Trophoblast cell (in vitro differentiated cells and primary cell): Measurements from ENCODE around the gene MX2.

Experiments
- DNase-seq, 2 donors: peaks; one replicate each; pipeline ENCODE4 v3.0.0-alpha.2; 2016
- H2AFZ ChIP-seq: 2 replicates; pipeline ENCODE4 v1.6.1; 2013; ENCODE audit warnings: low read length, moderate library complexity, mild to moderate bottlenecking; ENCODE audit not compliant: insufficient read depth, poor library complexity
- H2AK5ac ChIP-seq: 2 replicates; pipeline ENCODE4 v1.6.1; 2013; ENCODE audit warnings: mild to moderate bottlenecking, low read length
- H2BK120ac ChIP-seq: 2 replicates; pipeline ENCODE4 v1.6.1; 2013; ENCODE audit warnings: low read length, mild to moderate bottlenecking, moderate library complexity; ENCODE audit not compliant: insufficient read depth, poor library complexity
- H2BK12ac ChIP-seq: 2 replicates; pipeline ENCODE4 v1.6.1; 2013; ENCODE audit warnings: mild to moderate bottlenecking, low read length, moderate library complexity
- H2BK5ac ChIP-seq: 2 replicates; pipeline ENCODE4 v1.6.1; 2013; ENCODE audit warnings: low read length, low read depth, moderate library complexity, mild to moderate bottlenecking; ENCODE audit not compliant: poor library complexity
- H3K14ac ChIP-seq: 2 replicates; pipeline ENCODE4 v1.6.1; 2013; ENCODE audit warnings: mild to moderate bottlenecking, low read length
- H3K18ac ChIP-seq: 2 replicates; pipeline ENCODE4 v1.6.1; 2013; ENCODE audit warnings: mild to moderate bottlenecking, low read length
- H3K23ac ChIP-seq: 2 replicates; pipeline ENCODE4 v1.6.1; 2013; ENCODE audit warnings: low read length
- H3K27ac ChIP-seq: 2 replicates; pipeline ENCODE4 v1.5.1; 2013; ENCODE audit warnings: low read depth, mild to moderate bottlenecking, inconsistent platforms, low read length, moderate library complexity
- H3K27me3 ChIP-seq: 2 replicates; pipeline ENCODE4 v1.6.1; 2013; ENCODE audit warnings: inconsistent platforms, mild to moderate bottlenecking, low read length, moderate library complexity; ENCODE audit not compliant: insufficient read depth
- H3K36me3 ChIP-seq, 2 experiments: 1 replicate in 1 of 2; 2 replicates in 1 of 2; pipeline ENCODE4 v1.6.1; 2013; ENCODE audit warnings: low read length in 2 of 2, mild to moderate bottlenecking in 2 of 2, moderate library complexity in 1 of 2; ENCODE audit not compliant: insufficient read depth in 2 of 2, control insufficient read depth in 1 of 2
- H3K4ac ChIP-seq: 2 replicates; pipeline ENCODE4 v1.6.1; 2013; ENCODE audit warnings: low read depth, mild to moderate bottlenecking, low read length, moderate library complexity
- H3K4me1 ChIP-seq, 2 experiments: 1 replicate in 1 of 2; 2 replicates in 1 of 2; pipeline ENCODE4 v1.6.1; 2013; ENCODE audit warnings: low read length in 2 of 2, mild to moderate bottlenecking in 2 of 2, moderate library complexity in 1 of 2; ENCODE audit not compliant: insufficient read depth in 2 of 2, control insufficient read depth in 1 of 2
- H3K4me2 ChIP-seq: 2 replicates; pipeline ENCODE4 v1.6.1; 2013; ENCODE audit warnings: inconsistent platforms, mild to moderate bottlenecking, low read length, moderate library complexity
- H3K4me3 ChIP-seq: 2 replicates; pipeline ENCODE4 v1.5.1; 2013; ENCODE audit warnings: mild to moderate bottlenecking, low read depth, low read length, inconsistent platforms
- H3K79me1 ChIP-seq: one replicate; pipeline ENCODE4 v1.6.1; 2013; ENCODE audit warnings: low read length
- H3K79me2 ChIP-seq: 2 replicates; pipeline ENCODE4 v1.6.1; 2013; ENCODE audit warnings: low read length, mild to moderate bottlenecking; ENCODE audit not compliant: control insufficient read depth, insufficient read depth, poor library complexity
- H3K9ac ChIP-seq: 2 replicates; pipeline ENCODE4 v1.6.1; 2013; ENCODE audit warnings: mild to moderate bottlenecking, low read length
- H3K9me3 ChIP-seq: 2 replicates; pipeline ENCODE4 v1.6.1; 2013; ENCODE audit warnings: low read depth, mild to moderate bottlenecking, control low read depth, inconsistent platforms, low read length; ENCODE audit not compliant: insufficient read depth
- H4K12ac ChIP-seq: 2 replicates; pipeline ENCODE4 v1.6.1; 2013; ENCODE audit warnings: low read depth, mild to moderate bottlenecking, low read length, moderate library complexity
- H4K8ac ChIP-seq: 2 replicates; pipeline ENCODE4 v1.6.1; 2013; ENCODE audit warnings: low read depth, mild to moderate bottlenecking, low read length, moderate library complexity
- H4K91ac ChIP-seq: one replicate; pipeline ENCODE4 v1.6.1; 2013; ENCODE audit warnings: low read depth, mild to moderate bottlenecking, low read length, moderate library complexity
- WGBS: extraction: QIAGEN DNeasy Blood & Tissue Kit; methylation state at CpG from one replicate; pipeline ENCODE4 v1.1.7; 2013; ENCODE audit warnings: missing lambda C conversion rate; ENCODE audit not compliant: insufficient read length, insufficient coverage; ENCODE audit errors: extremely low coverage; 5-methylcytosine and 5-hydroxymethylcytosine counted together

MX2 gene

GRCh38 chr21:41433566-41433965 is 71.7 kb downstream of the MX2 start:
- H2BK12ac ChIP-seq, result no peak overlapping the region
- H3K4me3 ChIP-seq, result no peak overlapping the region
- no peak overlapping the region for H3K9ac ChIP-seq
- H4K8ac ChIP-seq, result no peak overlapping the region
- no peak overlapping the region for H3K4ac ChIP-seq
- no peak overlapping the region for H3K14ac ChIP-seq
- no peaks in the 10 kb centered on the region for H3K79me2 ChIP-seq
- no peaks in the 10 kb centered on the region for H3K27me3 ChIP-seq
- H2AFZ ChIP-seq, result no peak overlapping the region
- no peaks in the 10 kb centered on the region for H3K79me1 ChIP-seq
- no peaks in the 10 kb centered on the region for H3K9me3 ChIP-seq
- H3K36me3 ChIP-seq, result no peaks in the 10 kb centered on the region
- H3K18ac ChIP-seq, result no peak overlapping the region
- H3K4me2 ChIP-seq, result no peak overlapping the region
- H3K4me1 ChIP-seq, result no peaks in the 10 kb centered on the region
- WGBS, result no CpG with 5 or more reads among the region's 2 CpGs
- H2AK5ac ChIP-seq, result no peak overlapping the region
- no peak overlapping the region for H2BK5ac ChIP-seq
- no peak overlapping the region for H4K91ac ChIP-seq
- H3K27ac ChIP-seq, result no peak overlapping the region
- H2BK120ac ChIP-seq, result no peak overlapping the region
- no peak overlapping the region for H4K12ac ChIP-seq
- no peak for DNase-seq
- no peak overlapping the region for H3K23ac ChIP-seq

DNA sequence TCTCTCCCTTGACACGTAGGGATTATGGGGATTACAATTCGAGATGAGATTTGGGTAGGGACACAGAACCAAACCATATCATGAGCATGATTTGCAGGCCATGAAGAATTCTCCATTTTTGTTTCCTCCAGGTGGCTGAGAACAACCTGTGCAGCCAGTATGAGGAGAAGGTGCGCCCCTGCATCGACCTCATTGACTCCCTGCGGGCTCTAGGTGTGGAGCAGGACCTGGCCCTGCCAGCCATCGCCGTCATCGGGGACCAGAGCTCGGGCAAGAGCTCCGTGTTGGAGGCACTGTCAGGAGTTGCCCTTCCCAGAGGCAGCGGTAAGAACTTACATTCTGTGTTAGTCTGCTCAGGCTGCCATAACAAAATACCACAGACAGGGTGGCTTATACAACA is 73.9 kb downstream of the MX2 start:
- H3K4me2 ChIP-seq, result no peak overlapping the region
- no peaks in the 10 kb centered on the region for H3K9me3 ChIP-seq
- no peak overlapping the region for H3K4me3 ChIP-seq
- no peak overlapping the region for H4K91ac ChIP-seq
- no peaks in the 10 kb centered on the region for H3K4me1 ChIP-seq
- H3K14ac ChIP-seq, result no peak overlapping the region
- no peak overlapping the region for H2AFZ ChIP-seq
- H3K79me1 ChIP-seq, result no peaks in the 10 kb centered on the region
- H4K8ac ChIP-seq, result no peak overlapping the region
- no peak overlapping the region for H3K9ac ChIP-seq
- DNase-seq, result no peak
- no peak overlapping the region for H2BK5ac ChIP-seq
- no peak overlapping the region for H2AK5ac ChIP-seq
- no peak overlapping the region for H3K4ac ChIP-seq
- no peaks in the 10 kb centered on the region for H3K27me3 ChIP-seq
- H3K18ac ChIP-seq, result no peak overlapping the region
- H3K23ac ChIP-seq, result no peak overlapping the region
- H2BK12ac ChIP-seq, result no peak overlapping the region
- H2BK120ac ChIP-seq, result no peak overlapping the region
- no peaks in the 10 kb centered on the region for H3K79me2 ChIP-seq
- no CpG with 5 or more reads among the region's 11 CpGs for WGBS
- no peak overlapping the region for H3K27ac ChIP-seq
- no peak overlapping the region for H4K12ac ChIP-seq
- no peaks in the 10 kb centered on the region for H3K36me3 ChIP-seq

GRCh38 chr21:41437729-41438128 is 75.9 kb downstream of the MX2 start:
- no peak overlapping the region for H2AFZ ChIP-seq
- no peak overlapping the region for H3K4me2 ChIP-seq
- no peak overlapping the region for H2BK12ac ChIP-seq
- no peak for DNase-seq
- no peak overlapping the region for H2BK5ac ChIP-seq
- H4K8ac ChIP-seq, result no peak overlapping the region
- H3K23ac ChIP-seq, result no peak overlapping the region
- H3K4me1 ChIP-seq, result no peaks in the 10 kb centered on the region
- no peak overlapping the region for H3K4me3 ChIP-seq
- no peak overlapping the region for H3K27ac ChIP-seq
- no CpG with 5 or more reads among the region's 2 CpGs for WGBS
- no peak overlapping the region for H4K12ac ChIP-seq
- H3K79me2 ChIP-seq, result no peaks in the 10 kb centered on the region
- H4K91ac ChIP-seq, result no peak overlapping the region
- H2BK120ac ChIP-seq, result no peak overlapping the region
- H3K36me3 ChIP-seq, result no peaks in the 10 kb centered on the region
- no peaks in the 10 kb centered on the region for H3K79me1 ChIP-seq
- no peak overlapping the region for H3K18ac ChIP-seq
- H3K27me3 ChIP-seq, result no peaks in the 10 kb centered on the region
- H3K4ac ChIP-seq, result no peak overlapping the region
- no peaks in the 10 kb centered on the region for H3K9me3 ChIP-seq
- H2AK5ac ChIP-seq, result no peak overlapping the region
- no peak overlapping the region for H3K9ac ChIP-seq
- H3K14ac ChIP-seq, result no peak overlapping the region

GRCh38 chr21:41438425-41439113 is 76.7 kb downstream of the MX2 start:
- WGBS, result no CpG with 5 or more reads among the region's 13 CpGs
- Histone ChIP-seq H3K14ac (no peak overlapping the region), H3K4me2 (no peak overlapping the region)

More at GRCh38 chr21:41438425-41439113, 76.7 kb downstream of the MX2 start:
- H3K4ac ChIP-seq, result no peak overlapping the region
- H2AFZ ChIP-seq, result no peak overlapping the region
- no peak overlapping the region for H3K23ac ChIP-seq
- no peaks in the 10 kb centered on the region for H3K4me1 ChIP-seq
- DNase-seq, result no peak
- H3K27ac ChIP-seq, result no peak overlapping the region
- no peaks in the 10 kb centered on the region for H3K79me2 ChIP-seq
- no peak overlapping the region for H4K91ac ChIP-seq
- H3K27me3 ChIP-seq, result no peaks in the 10 kb centered on the region
- H2BK12ac ChIP-seq, result no peak overlapping the region
- H3K18ac ChIP-seq, result no peak overlapping the region
- no peak overlapping the region for H3K9ac ChIP-seq
- no peaks in the 10 kb centered on the region for H3K9me3 ChIP-seq
- no peak overlapping the region for H2BK5ac ChIP-seq
- H3K4me3 ChIP-seq, result no peak overlapping the region
- H3K36me3 ChIP-seq, result no peaks in the 10 kb centered on the region
- no peaks in the 10 kb centered on the region for H3K79me1 ChIP-seq
- H2AK5ac ChIP-seq, result no peak overlapping the region
- no peak overlapping the region for H4K12ac ChIP-seq
- H2BK120ac ChIP-seq, result no peak overlapping the region
- H4K8ac ChIP-seq, result no peak overlapping the region
